ENCODE measurements around the gene POGK.

DNA sequence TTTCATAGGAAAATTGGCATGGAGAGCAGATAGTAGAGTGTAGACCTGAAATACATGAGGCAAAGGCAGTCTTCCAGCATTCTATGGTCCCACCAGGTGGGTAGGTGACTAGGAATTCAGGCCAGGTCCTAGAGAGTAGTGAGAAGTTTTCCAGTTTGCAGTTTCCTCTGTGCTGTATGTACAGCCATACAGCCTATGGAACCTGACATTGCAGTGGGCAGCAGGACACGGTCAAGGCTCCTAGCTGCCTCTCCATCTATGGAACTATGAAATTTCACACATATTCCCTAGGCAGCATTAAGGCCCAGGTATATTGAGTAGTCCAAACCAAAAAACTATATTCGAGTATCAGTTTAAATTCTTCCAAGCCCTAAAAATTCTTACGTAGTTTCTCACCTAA lies 16.3 kb downstream of the POGK start:
- TF ChIP-seq, protein P1, sequence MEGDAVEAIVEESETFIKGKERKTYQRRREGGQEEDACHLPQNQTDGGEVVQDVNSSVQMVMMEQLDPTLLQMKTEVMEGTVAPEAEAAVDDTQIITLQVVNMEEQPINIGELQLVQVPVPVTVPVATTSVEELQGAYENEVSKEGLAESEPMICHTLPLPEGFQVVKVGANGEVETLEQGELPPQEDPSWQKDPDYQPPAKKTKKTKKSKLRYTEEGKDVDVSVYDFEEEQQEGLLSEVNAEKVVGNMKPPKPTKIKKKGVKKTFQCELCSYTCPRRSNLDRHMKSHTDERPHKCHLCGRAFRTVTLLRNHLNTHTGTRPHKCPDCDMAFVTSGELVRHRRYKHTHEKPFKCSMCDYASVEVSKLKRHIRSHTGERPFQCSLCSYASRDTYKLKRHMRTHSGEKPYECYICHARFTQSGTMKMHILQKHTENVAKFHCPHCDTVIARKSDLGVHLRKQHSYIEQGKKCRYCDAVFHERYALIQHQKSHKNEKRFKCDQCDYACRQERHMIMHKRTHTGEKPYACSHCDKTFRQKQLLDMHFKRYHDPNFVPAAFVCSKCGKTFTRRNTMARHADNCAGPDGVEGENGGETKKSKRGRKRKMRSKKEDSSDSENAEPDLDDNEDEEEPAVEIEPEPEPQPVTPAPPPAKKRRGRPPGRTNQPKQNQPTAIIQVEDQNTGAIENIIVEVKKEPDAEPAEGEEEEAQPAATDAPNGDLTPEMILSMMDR (IDR thresholded peaks at IDR 0.05; ENCODE audit: insufficient read depth, low read length, poor library complexity, severe bottlenecking) = no peak
- no peak for TF ChIP-seq EZH2phosphoT487 (conservative IDR thresholded peaks at IDR 0.05; ENCODE audit: low read length)
